Type B pancreatic cell (in vitro differentiated cells): ENCODE data around the gene NAV2. TPM values are rescaled to one million over a fixed set of nuclear protein-coding genes. Genes with fewer than 3 reads are reported as not detected.
A peak's percentile ranks its signal among the peaks of the same experiment; 100 is the strongest.

ENCODE experiments used
- DNase-seq: peaks from one replicate; pipeline ENCODE4 v3.0.0; 2021; ENCODE audit warnings: mixed read lengths; ENCODE audit not compliant: unreplicated experiment; ENCODE audit errors: extremely low spot score
- H3K27ac Mint-ChIP-seq: 2 replicates; pipeline ENCODE4 v1.8.0; 2021; ENCODE audit warnings: mild to moderate bottlenecking, mixed read lengths
- H3K27me3 Mint-ChIP-seq: 2 replicates; pipeline ENCODE4 v1.8.0; 2021; ENCODE audit warnings: mixed read lengths
- H3K36me3 Mint-ChIP-seq: 2 replicates; pipeline ENCODE4 v1.8.0; 2021; ENCODE audit warnings: mixed read lengths
- H3K4me1 Mint-ChIP-seq: one replicate; pipeline ENCODE4 v1.8.0; 2021; ENCODE audit warnings: mixed read lengths; ENCODE audit not compliant: unreplicated experiment
- H3K4me3 Mint-ChIP-seq: 2 replicates; pipeline ENCODE4 v1.8.0; 2021; ENCODE audit warnings: mild to moderate bottlenecking, mixed read lengths
- H3K9me3 Mint-ChIP-seq: 2 replicates; pipeline ENCODE4 v1.8.0; 2021; ENCODE audit warnings: mixed read lengths
- CTCF ChIP-seq: fragments of 200-600 bp; sonication (generic); conservative IDR thresholded peaks from 2 replicates; pipeline ENCODE4 v1.5.0; 2021; ENCODE audit warnings: antibody characterized with exemption, mild to moderate bottlenecking
- total RNA-seq: library from RNA; stranded (reverse); gene quantifications from 2 replicates; pipeline ENCODE4 v1.2.1, GENCODE V29; 2021; ENCODE audit warnings: low replicate concordance

Gene NAV2
- total RNA-seq, 1 donor from 2014 or later: 54.2 TPM

GRCh38 chr11:19838994-19839768, 126.5 kb downstream of the NAV2 start:
- TF ChIP-seq CTCF: no peak
- Mint-ChIP-seq H3K4me1 (peaks cover 13% of the 10 kb centered on the region), H3K27ac (peak overlapping the region; percentile 33), H3K4me3 (no peak overlapping the region), H3K27me3 (no peaks in the 10 kb centered on the region), H3K36me3 (peaks cover 11% of the 10 kb centered on the region), H3K9me3 (no peaks in the 10 kb centered on the region)
- no peak for DNase-seq

GRCh38 chr11:19840961-19841360, 128.3 kb downstream of the NAV2 start:
- H3K36me3 Mint-ChIP-seq: peaks cover 3% of the 10 kb centered on the region
- no peaks in the 10 kb centered on the region for H3K27me3 Mint-ChIP-seq
- DNase-seq: no peak
- peaks cover 26% of the 10 kb centered on the region for H3K4me1 Mint-ChIP-seq
- no peak for TF ChIP-seq CTCF
- H3K4me3 Mint-ChIP-seq: no peak overlapping the region
- H3K27ac Mint-ChIP-seq: no peak overlapping the region
- H3K9me3 Mint-ChIP-seq: no peaks in the 10 kb centered on the region

DNA sequence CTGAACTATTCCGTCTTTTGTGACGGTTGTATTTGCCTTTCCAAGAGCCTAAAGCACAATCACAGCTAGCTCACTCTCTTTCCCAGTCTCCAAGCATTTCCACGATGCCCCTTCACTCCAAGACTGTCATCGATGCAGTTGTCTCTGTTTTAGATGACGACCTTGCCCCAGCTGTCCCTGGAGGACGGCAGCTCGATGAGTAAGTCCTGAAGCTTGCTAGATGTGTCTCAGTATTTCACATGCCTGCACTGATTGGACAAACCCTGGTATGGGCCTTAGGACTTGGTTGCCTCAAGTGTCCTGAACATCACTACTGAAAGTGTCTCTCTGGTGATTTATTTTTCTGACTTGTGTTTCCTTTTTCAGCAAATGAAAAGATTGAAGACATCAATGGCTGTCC, 129.9 kb downstream of the NAV2 start:
- Mint-ChIP-seq H3K9me3 (no peaks in the 10 kb centered on the region), H3K27me3 (no peaks in the 10 kb centered on the region), H3K4me1 (peaks cover 39% of the 10 kb centered on the region)

DNA sequence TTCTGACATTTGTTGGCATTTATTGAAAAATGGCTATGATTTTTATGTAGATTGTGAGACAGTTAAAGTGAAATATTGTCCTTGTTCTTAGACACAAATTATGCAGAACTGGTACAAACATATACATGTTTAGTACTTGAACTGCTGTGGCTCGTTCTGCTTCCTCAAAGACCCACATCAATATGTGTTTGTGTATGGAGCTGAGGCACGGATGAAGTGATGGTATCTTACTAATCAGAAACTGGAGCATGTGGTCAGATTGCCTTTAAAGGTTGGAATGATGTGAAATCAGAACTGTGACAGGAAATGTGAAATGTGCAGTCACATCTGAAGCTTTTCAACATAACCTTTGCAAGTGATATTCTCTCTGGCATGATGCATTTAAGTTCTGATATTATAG, 130.4 kb downstream of the NAV2 start:
- Mint-ChIP-seq H3K4me1 (peaks cover 38% of the 10 kb centered on the region), H3K36me3 (no peaks in the 10 kb centered on the region), H3K27ac (no peak overlapping the region), H3K27me3 (no peaks in the 10 kb centered on the region), H3K4me3 (no peak overlapping the region), H3K9me3 (no peaks in the 10 kb centered on the region)
- TF ChIP-seq CTCF: no peak
- DNase-seq: no peak

More for the DNA sequence above, 129.9 kb downstream of the NAV2 start:
- H3K4me3 Mint-ChIP-seq: no peak overlapping the region
- no peaks in the 10 kb centered on the region for H3K36me3 Mint-ChIP-seq
- TF ChIP-seq CTCF: no peak
- H3K27ac Mint-ChIP-seq: no peak overlapping the region
- DNase-seq: no peak

DNA sequence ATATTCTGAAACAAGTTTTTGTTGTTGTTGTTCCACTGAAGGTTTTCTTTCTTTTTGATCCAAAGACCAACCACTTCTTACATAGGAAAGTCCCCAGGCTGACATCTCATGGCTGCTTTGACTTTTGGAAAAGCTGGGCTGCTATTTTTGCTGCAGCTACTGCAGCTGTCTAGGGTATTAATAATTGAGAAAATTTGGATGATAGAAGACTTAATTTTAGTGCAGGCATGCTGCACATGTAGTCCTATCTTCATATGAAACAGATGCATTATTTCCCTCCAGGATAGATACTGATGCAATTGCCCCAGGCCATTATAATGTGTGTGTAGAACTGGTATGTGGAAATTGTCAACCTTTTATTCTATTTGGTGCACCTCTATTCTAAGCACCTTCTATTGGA, 131.4 kb downstream of the NAV2 start:
- H3K4me1 Mint-ChIP-seq: peaks cover 42% of the 10 kb centered on the region
- no peak overlapping the region for H3K27ac Mint-ChIP-seq
- no peaks in the 10 kb centered on the region for H3K36me3 Mint-ChIP-seq
- H3K4me3 Mint-ChIP-seq: no peak overlapping the region
- no peaks in the 10 kb centered on the region for H3K9me3 Mint-ChIP-seq
- no peaks in the 10 kb centered on the region for H3K27me3 Mint-ChIP-seq
- DNase-seq: no peak
- no peak for TF ChIP-seq CTCF
